Esophagus muscularis mucosa (tissue), 4 donors: ENCODE results near the gene FGD5.

Experiments used
- CTCF ChIP-seq, 3 experiments: fragments of 200-600 bp in 2 of 3; fragments of 450-650 bp in 1 of 3; sonication (generic) in 2 of 3; IDR thresholded peaks; one replicate each; pipeline ENCODE4 v1.5.1; 2017 to 2019; ENCODE audit warnings: antibody characterized with exemption in 3 of 3, mild to moderate bottlenecking in 2 of 3, moderate library complexity in 1 of 3
- EP300 ChIP-seq: sonication (generic); formaldehyde crosslinking; IDR thresholded peaks from one replicate; pipeline ENCODE4 v1.6.1; 2017; ENCODE audit warnings: antibody characterized with exemption
- POLR2A ChIP-seq: fragments of 450-650 bp; IDR thresholded peaks from one replicate; pipeline ENCODE4 v1.6.1; 2017; ENCODE audit warnings: antibody characterized with exemption, moderate library complexity, mild to moderate bottlenecking, low read depth
- POLR2AphosphoS5 ChIP-seq, 2 donors: sonication (generic); formaldehyde crosslinking; IDR thresholded peaks; one replicate each; pipeline ENCODE4 v1.6.1; 2017; ENCODE audit warnings: antibody characterized with exemption in 2 of 2

DNA sequence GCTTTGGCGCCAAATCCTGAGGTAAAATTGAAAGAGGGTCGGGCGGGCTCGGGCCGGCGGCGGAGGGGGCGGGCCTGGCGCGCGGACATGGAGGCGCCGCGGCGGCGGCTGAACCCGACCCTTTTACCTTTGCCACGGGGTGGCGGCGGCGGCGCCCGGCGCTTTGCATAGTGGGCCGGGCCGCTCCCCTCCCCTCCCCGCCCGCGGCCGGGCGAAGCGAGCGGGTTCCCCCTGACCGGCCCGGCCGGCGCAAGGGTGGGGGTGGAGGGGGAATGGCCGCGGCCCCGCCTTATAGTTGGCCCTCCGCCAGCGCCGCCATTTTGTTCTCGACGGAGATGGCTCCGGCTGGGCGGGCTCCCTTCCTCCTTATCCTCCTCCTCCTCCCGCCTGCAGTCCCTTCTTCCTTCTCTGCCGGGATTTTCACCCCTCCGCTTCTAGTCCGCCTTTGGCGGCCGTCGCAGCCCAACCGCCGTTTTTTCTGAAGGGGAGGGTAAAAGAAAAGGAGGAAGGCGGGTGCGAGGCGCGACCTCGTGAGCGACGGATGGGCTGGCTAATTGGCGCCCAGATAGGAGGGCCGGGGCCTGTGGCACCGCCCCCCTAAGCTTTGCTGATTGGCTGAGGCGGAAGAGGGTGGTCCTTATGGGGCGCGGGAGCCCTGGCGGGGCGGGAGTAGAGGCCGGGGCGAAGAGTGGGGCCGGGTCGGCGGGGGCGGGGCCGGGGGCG lies 129.3 kb downstream of the FGD5 start:
- TF ChIP-seq EP300 (no peak), CTCF (IDR thresholded peaks at IDR 0.05) (no peak), POLR2A (no peak), POLR2AphosphoS5 (IDR thresholded peaks at IDR 0.05) (peak; percentile 63 to 71)
